H1 (cell line): Measurements from ENCODE around the gene MAP2K5. TPM values are rescaled to one million over a fixed set of nuclear protein-coding genes. Genes with fewer than 3 reads are reported as not detected.

Experiments used
- NANOG ChIP-seq: IDR thresholded peaks from 2 replicates; pipeline ENCODE4 v1.6.1; 2011; ENCODE audit warnings: low read length, low read depth, mild to moderate bottlenecking, inconsistent platforms; ENCODE audit not compliant: insufficient read depth, poor library complexity, severe bottlenecking
- RNF2 ChIP-seq: fragments of 200-900, 300-1000 bp; sonication (generic); IDR thresholded peaks from 2 replicates; pipeline ENCODE4 v1.7.1; 2016; ENCODE audit warnings: borderline replicate concordance, low read depth, mild to moderate bottlenecking, antibody characterized with exemption, low read length; ENCODE audit not compliant: poor library complexity, severe bottlenecking; ENCODE audit errors: missing control alignments
- SIX5 ChIP-seq: IDR thresholded peaks from 2 replicates; pipeline ENCODE4 v1.6.1; 2011; ENCODE audit warnings: mild to moderate bottlenecking, low read depth, low read length
- TCF12 ChIP-seq: IDR thresholded peaks from 2 replicates; pipeline ENCODE4 v1.6.1; 2011; ENCODE audit warnings: low read depth, mild to moderate bottlenecking, low read length
- polyA plus RNA-seq, 7 experiments: library from polyadenylated mRNA; depleted of rRNA in 3 of 7; stranded (reverse) in 5 of 7; unstranded in 2 of 7; fragments of >200 nt in 5 of 7; fragments of 200-250 nt in 2 of 7; gene quantifications; 1 replicate in 5 of 7; 2 replicates in 1 of 7; 4 replicates in 1 of 7; pipeline versions ENCODE4 v1.2.1 to v1.2.3, GENCODE V29; 2011 to 2013; ENCODE audit warnings: missing spikeins in 2 of 7, mixed read lengths in 2 of 7
- total RNA-seq: library from RNA; stranded (reverse); fragmentation: NEBNext Ultra II Directional; extraction: Animal tissue kit (Norgen Biotek cat#: 25700); gene quantifications from 2 replicates; pipeline ENCODE4 v1.2.1, GENCODE V29; 2021

The MAP2K5 gene
- total and polyA plus RNA-seq, 2 of the 8 experiments (the other 6 are each of a cell fraction or from before 2014, with no cell fraction given) = 4.4 to 15.8 TPM

DNA sequence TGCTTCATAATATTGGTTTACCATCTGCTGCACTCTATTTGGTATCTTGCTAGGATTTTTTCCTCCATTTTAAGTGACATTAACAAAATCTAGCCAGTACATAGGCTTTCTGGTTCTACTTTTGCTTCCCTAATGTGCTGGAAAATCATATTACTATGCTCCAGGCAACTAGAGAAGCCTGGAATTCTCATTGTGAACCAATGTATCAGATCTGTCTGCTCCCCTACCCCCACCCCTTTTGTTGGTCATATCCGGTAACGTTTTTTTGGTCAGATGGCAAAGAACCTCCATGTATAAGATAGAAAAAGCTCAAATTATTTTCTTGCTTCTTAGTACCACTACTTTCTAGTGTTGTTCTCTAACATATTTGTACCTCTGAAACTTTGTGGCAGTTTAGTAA, 17.1 kb downstream of the MAP2K5 start (continued):
- no peak for TF ChIP-seq TCF12
- TF ChIP-seq RNF2 = no peak
- no peak for TF ChIP-seq NANOG
- no peak for TF ChIP-seq SIX5
